GM19468 (cell line): ENCODE measurements around the gene PRSS8.
A peak's percentile ranks its signal among the peaks of the same experiment; 100 is the strongest.
"Not testable (repeated sequence)": the region's sequence is repeated elsewhere in the genome, so short reads cannot be mapped to it uniquely, and the experiment has no call there.

Source experiments
- ATAC-seq: cut with Tn5 transposase; IDR thresholded peaks from one replicate; pipeline ENCODE4 v1.9.1; 2021; ENCODE audit warnings: mild to moderate bottlenecking, moderate library complexity, moderate number of reproducible peaks; ENCODE audit not compliant: unreplicated experiment; ENCODE audit errors: extremely low read depth

The PRSS8 gene

DNA sequence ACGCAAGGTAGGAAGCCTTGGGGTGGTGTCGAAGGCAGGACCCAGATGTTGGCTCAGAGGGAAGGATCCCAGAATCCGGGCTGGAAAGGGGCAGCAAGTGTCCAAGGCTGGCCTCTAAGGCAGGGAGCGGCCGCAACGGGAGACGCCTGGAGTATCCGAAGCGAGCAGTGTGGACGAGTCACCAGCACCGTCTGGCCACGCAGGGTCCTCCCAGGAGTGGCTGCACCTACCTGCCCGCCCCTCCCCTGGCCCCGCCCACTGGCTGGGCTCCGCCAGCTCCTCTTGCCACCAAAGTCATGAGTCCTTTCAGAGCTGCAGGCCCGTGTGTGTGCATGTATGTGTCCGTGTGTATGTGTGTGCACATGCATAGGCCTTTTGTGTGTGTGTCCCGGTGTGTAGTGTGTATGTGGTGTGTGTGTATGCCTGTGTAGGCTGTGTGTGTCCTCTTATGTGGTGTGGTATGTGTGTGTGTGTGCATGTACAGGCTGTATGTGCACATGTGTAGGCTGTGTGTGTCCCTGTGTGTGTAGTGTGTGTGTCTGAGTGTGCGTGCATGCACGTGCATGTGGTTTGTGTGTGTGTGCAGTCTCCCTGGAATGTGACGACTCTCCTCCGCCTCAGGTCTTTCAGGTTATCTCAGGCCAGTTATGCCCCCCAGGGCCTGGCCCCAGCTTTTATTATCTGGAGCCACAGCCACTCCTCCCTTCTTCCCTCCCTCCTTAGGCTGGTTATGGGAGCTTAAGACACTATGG lies at the start of gene PRSS8:
TSS of gene PRSS8 (minus strand) at position 193 of the 752 bp plus-strand sequence. CDS start 229 bp downstream, outside the sequence.
- ATAC-seq = no peak

GRCh38 chr16:31184888-31185287 lies 49.4 kb upstream of the PRSS8 start:
- ATAC-seq = no peak

GRCh38 chr16:31183432-31184428 lies 48.2 kb upstream of the PRSS8 start:
- ATAC-seq = no peak

- no peak for ATAC-seq
These were observed 46.9 kb upstream of the PRSS8 start for GRCh38 chr16:31182391-31182790.

DNA sequence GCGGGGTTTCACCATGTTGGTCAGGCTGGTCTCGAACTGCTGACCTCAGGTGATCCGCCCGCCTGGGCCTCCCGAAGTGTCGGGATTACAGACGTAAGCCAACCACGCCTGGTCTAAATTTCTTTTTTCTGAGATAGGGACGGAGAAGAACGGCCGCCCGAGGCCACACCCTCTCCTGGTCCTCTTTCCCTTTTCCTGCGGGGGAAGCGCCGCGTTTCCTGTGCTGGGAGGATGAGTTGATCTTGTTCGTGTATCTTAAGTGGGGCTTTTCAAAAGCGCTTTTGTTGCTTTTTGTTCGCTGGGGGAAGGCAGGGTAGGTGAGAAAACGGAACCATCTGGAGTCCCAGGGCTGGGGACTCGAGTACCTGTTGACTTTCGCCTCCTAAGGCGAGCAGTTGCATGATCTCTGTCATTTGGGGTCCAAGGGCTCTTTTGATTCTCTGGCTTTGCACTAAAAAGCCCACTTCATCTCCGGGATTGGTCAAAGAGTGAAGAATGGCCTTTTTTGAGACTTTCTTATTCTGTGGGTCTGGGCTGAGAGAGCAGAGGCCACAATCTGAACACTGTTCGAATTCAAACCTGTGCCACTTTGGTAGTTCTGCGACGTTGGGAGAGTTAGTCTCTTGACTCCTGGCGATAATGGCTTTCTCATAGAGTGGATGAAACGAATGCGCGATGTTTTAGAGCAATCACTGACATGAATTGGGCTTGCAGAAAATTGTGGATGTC lies 45.7 kb upstream of the PRSS8 start:
- no peak for ATAC-seq

DNA sequence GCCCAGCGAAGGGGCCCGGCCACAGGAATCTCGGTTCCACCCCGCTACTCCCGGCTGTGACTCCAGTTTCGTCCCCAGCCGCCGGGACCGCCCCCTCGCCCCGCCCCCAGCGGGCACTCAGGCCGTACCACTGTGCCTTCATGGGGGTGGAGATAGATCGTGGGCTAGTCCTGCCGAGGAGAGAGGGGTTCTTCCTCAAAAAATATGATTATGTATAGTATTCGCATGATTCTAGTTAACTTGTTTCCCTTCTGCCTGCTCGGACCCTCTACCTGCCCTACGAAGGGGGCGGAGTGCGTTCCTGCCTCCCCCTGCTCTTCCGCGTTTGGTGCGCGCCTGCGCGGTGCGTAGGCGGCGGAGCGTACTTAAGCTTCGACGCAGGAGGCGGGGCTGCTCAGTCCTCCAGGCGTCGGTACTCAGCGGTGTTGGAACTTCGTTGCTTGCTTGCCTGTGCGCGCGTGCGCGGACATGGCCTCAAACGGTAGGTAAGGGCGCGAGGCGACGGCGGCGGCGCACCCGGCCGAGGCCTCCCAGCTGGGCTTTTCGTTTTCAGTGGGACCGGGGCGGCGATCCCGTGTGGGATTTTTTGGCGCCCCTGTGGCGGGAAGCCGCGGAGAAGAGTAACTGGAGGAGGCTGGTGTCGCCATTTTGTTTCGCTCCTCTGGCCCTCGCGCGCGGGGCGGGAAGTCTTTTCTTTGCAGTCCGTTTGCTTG lies 44.4 kb upstream of the PRSS8 start, which contains the start of gene FUS:
TSS of gene FUS (plus strand) at position 393 of the 713 bp plus-strand sequence. CDS start at position 469, 76 bp downstream.
- ATAC-seq = peak; percentile 29

DNA sequence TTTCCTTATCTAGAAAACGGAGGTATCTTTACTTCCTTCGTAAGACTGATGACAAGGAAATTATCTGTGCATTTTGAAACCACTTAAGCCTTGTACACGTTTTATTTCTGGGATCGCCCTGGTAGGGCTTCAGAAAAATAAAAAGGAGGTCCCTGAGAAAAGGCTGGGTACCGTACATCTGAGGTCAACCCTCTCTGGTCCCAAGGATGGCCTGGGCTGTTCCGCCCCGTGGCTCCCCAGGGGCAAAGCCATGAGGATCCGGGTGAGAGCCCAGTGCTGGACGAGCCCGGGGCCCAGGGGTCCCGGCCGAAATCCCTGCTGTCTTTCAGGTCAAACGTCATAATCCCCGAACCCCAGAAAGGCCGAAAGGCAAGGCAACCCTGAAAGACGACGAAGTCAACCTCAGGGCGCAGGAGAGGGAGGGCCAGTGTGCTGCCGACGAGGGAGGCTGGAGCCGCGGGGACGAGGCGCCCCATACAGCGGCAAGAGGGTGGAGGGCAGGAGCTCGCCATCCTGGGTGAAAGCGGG lies 43.8 kb upstream of the PRSS8 start:
- ATAC-seq = no peak

- no peak for ATAC-seq
These were observed 41.6 kb upstream of the PRSS8 start for GRCh38 chr16:31177136-31177535.

DNA sequence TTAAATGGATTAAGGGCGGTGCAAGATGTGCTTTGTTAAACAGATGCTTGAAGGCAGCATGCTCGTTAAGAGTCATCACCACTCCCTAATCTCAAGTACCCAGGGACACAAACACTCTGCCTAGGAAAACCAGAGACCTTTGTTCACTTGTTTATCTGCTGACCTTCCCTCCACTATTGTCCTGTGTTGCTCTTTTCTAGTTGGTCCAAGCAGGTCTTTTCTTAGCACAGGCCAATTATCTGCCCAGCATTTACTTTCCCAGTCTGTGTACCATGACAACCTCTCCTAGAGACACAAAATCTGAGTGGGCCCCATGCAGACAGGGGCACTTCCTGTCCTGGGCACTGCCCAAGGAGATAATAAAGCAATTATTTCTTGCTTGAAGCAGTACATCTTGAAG lies 34.5 kb upstream of the PRSS8 start:
- ATAC-seq = not testable (repeated sequence)

DNA sequence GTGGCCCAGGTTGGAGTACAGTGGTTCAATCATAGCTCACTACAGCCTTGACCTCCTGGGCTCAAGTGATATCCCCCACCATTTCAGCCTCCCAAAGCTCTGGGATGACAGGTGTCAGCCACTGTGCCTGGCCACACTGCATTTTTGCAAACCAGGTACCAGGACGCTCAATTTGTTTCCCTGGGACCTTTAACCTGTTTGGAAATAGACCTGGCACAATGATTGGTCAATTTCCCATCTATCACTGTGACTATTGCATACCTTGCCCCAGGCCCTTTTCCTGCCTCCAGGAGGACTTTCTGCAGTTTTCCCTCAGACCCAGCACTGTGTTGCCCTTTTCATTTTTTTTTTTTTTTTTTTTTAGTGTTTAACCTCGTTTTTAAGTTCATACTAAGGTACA lies 33.3 kb upstream of the PRSS8 start:
- ATAC-seq = no peak

DNA sequence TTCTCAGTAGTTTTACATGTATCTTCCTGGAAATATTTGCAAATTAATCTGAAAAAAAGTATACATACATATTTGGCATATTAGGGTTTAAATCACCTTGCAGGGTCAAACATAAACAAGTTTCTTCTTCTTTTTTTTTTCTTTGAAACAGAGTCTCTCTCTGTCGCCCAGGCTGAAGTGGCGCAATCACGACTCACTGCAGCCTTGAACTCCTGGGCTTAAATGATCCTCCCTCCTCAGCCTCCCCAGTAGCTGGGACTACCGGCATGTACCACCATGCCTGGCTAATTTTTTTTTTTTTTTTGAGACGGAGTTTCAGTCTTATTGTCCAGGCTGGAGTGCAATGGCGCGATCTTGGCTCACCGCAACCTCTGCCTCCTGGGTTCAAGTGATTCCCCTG lies 31.8 kb upstream of the PRSS8 start:
- no peak for ATAC-seq

GRCh38 chr16:31157136-31157535 lies 21.6 kb upstream of the PRSS8 start:
- no peak for ATAC-seq

DNA sequence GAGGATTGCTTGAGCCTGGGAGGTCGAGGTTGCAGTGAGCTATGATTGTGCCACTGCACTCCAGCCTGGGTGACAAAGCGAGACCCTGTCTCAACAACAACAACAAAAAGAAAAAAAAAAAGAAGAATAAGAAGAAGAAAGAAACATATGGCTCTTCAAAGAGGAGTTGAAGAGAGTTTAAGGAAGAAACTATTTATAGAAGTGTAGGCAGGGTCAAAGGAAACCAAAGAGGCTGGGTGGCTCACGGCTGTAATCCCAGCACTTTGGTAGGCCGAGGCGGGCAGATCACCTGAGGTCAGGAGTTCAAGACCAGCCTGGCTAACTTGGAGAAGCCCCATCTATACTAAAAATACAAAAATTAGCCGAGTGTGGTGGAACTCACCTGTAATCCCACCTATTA lies 15.4 kb upstream of the PRSS8 start:
- not testable (repeated sequence) for ATAC-seq

DNA sequence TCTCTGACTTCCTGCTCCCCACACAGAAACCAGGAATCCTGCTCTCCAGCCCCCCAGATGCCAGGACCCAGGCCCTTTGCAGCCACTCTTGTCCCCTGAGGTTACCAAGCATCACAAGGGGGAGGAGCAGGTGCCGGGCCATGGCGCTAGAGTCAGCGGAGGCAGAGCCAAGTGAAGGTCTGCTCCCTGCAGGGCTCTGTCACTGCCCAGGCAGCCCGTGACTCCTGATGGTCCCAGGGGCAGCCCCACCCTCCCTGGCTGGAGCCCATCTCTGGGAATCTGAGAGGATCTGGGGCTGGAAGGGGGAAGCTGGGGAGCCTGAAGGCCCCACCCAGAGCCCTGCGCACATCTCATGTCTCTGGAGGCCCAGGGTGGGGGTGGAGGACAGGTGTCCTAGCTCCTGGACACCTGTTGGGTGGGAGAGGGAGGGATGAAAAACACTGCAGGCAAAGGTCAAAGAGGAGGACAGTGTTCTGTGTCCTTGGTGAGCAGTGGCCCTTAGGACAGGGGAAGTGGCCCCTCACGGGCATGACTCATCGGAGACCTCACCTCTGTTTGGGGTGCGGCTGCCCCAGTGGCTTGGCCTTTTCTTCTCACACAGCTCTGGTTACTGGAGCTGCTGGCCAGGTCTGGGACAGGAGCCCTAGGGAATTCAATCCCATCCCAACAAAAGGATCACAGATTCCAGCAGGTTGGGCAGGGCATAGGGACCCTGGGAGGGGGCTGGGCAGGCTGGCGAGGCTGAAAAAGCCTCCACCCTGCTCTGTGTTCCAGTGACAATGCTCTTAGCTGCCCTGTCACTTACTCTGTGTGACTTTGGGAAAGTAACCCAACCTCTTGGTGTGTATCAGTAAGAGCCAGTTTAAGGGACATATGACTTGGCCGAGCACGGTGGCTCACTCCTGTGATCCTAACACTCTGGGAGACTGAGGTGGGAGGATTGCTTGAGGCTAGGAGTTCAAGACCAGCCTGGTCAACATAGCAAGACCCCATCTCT lies 14.7 kb upstream of the PRSS8 start, which contains the start of gene PRSS36:
TSS of gene PRSS36 (minus strand) at position 173 of the 997 bp plus-strand sequence. CDS start at position 142, 31 bp downstream.
- ATAC-seq = no peak

DNA sequence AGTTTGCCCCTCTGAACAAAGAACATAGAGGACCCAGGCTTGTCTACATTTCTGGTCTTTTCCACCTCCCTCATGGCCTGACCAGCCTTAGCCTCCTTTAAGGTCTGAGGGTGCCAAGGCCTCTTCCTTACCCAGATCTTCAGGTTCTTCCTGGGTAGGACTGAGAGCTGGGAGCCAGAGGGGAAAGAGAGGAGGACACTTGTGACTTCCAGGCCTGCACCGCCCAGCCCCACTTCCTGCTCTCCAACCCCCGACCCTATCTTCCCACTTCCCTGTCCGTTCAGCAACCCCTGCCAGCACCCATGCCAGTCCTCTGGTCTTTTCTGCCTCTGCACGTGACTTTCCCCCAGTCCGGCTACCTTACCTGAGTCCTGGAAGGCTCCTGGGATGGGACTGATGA lies 13.8 kb upstream of the PRSS8 start:
- no peak for ATAC-seq

DNA sequence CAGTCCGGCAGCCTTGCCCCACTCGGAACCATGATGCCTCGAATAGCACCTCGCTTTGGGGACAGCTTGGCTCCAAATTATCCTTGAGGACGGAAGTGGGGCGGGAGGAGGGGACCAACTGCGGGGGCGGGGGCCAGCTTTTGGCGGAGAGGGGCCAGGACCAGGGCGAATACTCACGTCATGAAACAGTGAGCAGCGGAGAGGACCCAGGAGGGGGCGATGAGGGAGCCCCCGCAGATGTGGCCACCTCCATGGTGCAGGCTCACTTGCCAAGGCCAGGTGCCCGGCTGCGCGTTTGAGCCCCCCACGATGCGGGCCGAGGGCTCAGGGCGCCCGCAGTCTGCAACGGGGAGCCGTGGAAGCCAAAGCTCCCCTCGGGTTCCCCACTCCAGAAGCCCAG lies 13.4 kb upstream of the PRSS8 start:
- ATAC-seq = no peak

DNA sequence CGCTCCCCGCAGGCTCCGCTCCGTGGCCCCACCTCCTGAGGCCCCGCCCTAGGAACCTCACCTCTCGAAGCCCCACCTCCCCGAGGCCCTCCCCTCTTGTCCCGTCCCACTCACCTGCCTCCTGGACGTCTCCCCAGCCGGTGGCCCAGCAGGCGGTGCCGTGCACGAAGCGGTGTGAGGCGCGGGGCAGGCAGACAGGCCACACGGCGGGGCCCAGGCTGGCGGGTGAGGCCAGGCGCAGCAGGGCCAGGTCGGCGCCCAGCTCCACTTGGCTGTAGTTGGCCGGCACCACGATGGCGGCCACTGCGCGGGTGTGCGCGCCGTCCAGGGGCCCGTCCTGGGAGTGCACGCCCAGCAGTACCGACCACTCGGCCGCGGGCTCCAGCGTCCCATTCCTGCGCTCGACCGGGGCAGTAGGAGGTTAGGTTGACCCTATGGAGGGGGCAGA lies 12.8 kb upstream of the PRSS8 start:
- no peak for ATAC-seq

- no peak for ATAC-seq
These were observed 12.0 kb upstream of the PRSS8 start for GRCh38 chr16:31147574-31147973.
